Caco-2 (cell line): Measurements from ENCODE around the gene DHCR24. TPM values are rescaled to one million over a fixed set of nuclear protein-coding genes. Genes with fewer than 3 reads are reported as not detected.

Source experiments
- BruUV-seq: library from RNA; stranded (reverse); fragments of 400-500 nt; replicated peaks from 2 replicates; lab custom pipeline; 2021; lab: Mats Ljungman, UMichigan
- CTCF ChIA-PET: fragments of 300-600 bp; sonication (Branson Sonifier 250); formaldehyde crosslinking; loops from one replicate; lab custom pipeline; 2022; ENCODE audit warnings: antibody characterized with exemption; lab: Charles Lee
- POLR2A ChIA-PET: fragments of 300-600 bp; sonication (Branson Sonifier 250); formaldehyde crosslinking; loops from one replicate; lab custom pipeline; 2022; ENCODE audit warnings: antibody characterized with exemption; lab: Charles Lee
- DNase-seq, 2 experiments: peaks; one replicate each; pipeline versions ENCODE4 v3.0.0 to v3.0.0-alpha.2; 2020 to 2022
- H3K27me3 ChIP-seq: replicated peaks from 2 replicates; pipeline ENCODE4 v1.6.0; 2011; ENCODE audit warnings: low read length; ENCODE audit not compliant: control insufficient read depth, insufficient read depth
- H3K36me3 ChIP-seq: 2 replicates; pipeline ENCODE4 v1.5.1; 2011; ENCODE audit warnings: low read length; ENCODE audit not compliant: control insufficient read depth, insufficient read depth
- H3K4me1 ChIP-seq: fragments of 250-450 bp; sonication (Bioruptor Pico); 2 replicates; pipeline ENCODE4 v1.5.1; 2020; ENCODE audit warnings: mild to moderate bottlenecking
- H3K4me3 ChIP-seq: 2 replicates; pipeline ENCODE4 v1.5.1; 2011; ENCODE audit warnings: low read depth, mild to moderate bottlenecking, control low read depth, low read length
- H3K9me3 ChIP-seq: fragments of 250-450 bp; sonication (Bioruptor Pico); 2 replicates; pipeline ENCODE4 v1.5.1; 2020; ENCODE audit warnings: mild to moderate bottlenecking, moderate library complexity
- H3K27ac Mint-ChIP-seq: one replicate; pipeline ENCODE4 v1.8.0; 2022; ENCODE audit warnings: mixed read lengths; ENCODE audit not compliant: unreplicated experiment
- H3K27me3 Mint-ChIP-seq: one replicate; pipeline ENCODE4 v1.8.0; 2022; ENCODE audit warnings: mixed read lengths; ENCODE audit not compliant: insufficient read depth, unreplicated experiment
- H3K36me3 Mint-ChIP-seq: one replicate; pipeline ENCODE4 v1.8.0; 2022; ENCODE audit warnings: mild to moderate bottlenecking, mixed read lengths; ENCODE audit not compliant: insufficient read depth, unreplicated experiment
- H3K4me1 Mint-ChIP-seq: one replicate; pipeline ENCODE4 v1.8.0; 2022; ENCODE audit warnings: low read depth, mixed read lengths; ENCODE audit not compliant: unreplicated experiment
- H3K4me3 Mint-ChIP-seq: one replicate; pipeline ENCODE4 v1.8.0; 2022; ENCODE audit warnings: mild to moderate bottlenecking, moderate library complexity, mixed read lengths; ENCODE audit not compliant: unreplicated experiment
- H3K9me3 Mint-ChIP-seq: one replicate; pipeline ENCODE4 v1.8.0; 2022; ENCODE audit warnings: mixed read lengths; ENCODE audit not compliant: unreplicated experiment
- intact Hi-C: fragments of 100-400 bp; cut with micrococcal nuclease; formaldehyde crosslinking; loops from one replicate; pipeline ENCODE4 v1.10.0; 2022; ENCODE audit not compliant: unreplicated experiment
- total RNA-seq: library from RNA; stranded (reverse); gene quantifications from 2 replicates; pipeline ENCODE4 v1.2.3, GENCODE V29; 2022
- TF ChIP-seq, protein P1 (sequence below), 2 experiments: fragments of 200-600 bp in 1 of 2; IDR thresholded peaks; 1 replicate in 1 of 2; 2 replicates in 1 of 2; pipeline versions ENCODE4 v1.5.1 to v1.8.0; 2011 to 2022; ENCODE audit warnings: antibody characterized with exemption in 1 of 2, control low read depth in 1 of 2, inconsistent platforms in 1 of 2, low read depth in 1 of 2, low read length in 1 of 2, mild to moderate bottlenecking in 1 of 2, moderate library complexity in 1 of 2; ENCODE audit not compliant: insufficient read depth in 1 of 2, severe bottlenecking in 1 of 2, unreplicated experiment in 1 of 2

Gene DHCR24
- total RNA-seq, 1 experiment from 2014 or later: 522 TPM

DNA sequence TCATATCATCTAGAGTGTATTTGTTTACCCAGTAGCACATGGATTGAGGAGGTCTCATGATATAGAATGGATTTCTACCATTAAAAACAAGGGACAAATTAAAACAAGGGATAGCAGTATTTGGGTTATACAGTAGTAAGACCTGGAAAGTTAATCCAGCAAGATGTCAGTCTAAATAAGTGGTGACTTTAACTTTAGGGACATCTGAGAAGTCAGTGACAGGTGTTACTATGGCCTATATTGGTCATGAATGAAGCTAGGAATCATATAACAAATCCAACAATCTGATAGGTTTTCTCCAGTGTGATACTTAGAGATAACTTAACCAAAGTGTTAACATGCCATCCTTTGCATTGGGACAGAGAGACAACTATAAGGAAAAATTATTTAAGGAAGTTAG, 42.7 kb upstream of the DHCR24 start:
- Mint-ChIP-seq H3K27me3 (no peaks in the 10 kb centered on the region), H3K9me3 (peaks cover 8% of the 10 kb centered on the region), H3K4me3 (no peak overlapping the region), H3K27ac (no peak overlapping the region), H3K36me3 (no peaks in the 10 kb centered on the region), H3K4me1 (peaks cover 5% of the 10 kb centered on the region)
- Histone ChIP-seq H3K4me3 (no peak overlapping the region), H3K4me1 (peaks cover 9% of the 10 kb centered on the region), H3K27me3 (no peaks in the 10 kb centered on the region), H3K36me3 (no peaks in the 10 kb centered on the region), H3K9me3 (peaks cover 12% of the 10 kb centered on the region)
- POLR2A ChIA-PET: no interaction called here
- no peak for DNase-seq
- TF ChIP-seq, protein P1, sequence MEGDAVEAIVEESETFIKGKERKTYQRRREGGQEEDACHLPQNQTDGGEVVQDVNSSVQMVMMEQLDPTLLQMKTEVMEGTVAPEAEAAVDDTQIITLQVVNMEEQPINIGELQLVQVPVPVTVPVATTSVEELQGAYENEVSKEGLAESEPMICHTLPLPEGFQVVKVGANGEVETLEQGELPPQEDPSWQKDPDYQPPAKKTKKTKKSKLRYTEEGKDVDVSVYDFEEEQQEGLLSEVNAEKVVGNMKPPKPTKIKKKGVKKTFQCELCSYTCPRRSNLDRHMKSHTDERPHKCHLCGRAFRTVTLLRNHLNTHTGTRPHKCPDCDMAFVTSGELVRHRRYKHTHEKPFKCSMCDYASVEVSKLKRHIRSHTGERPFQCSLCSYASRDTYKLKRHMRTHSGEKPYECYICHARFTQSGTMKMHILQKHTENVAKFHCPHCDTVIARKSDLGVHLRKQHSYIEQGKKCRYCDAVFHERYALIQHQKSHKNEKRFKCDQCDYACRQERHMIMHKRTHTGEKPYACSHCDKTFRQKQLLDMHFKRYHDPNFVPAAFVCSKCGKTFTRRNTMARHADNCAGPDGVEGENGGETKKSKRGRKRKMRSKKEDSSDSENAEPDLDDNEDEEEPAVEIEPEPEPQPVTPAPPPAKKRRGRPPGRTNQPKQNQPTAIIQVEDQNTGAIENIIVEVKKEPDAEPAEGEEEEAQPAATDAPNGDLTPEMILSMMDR (IDR thresholded peaks at IDR 0.05; ENCODE audit: insufficient read depth in 1 of 2, low read depth in 1 of 2, low read length in 1 of 2, severe bottlenecking in 1 of 2, unreplicated experiment in 1 of 2): no peak
- CTCF ChIA-PET: no interaction called here
- intact Hi-C loops: no loop called here
- no TSS peak for BruUV-seq

DNA sequence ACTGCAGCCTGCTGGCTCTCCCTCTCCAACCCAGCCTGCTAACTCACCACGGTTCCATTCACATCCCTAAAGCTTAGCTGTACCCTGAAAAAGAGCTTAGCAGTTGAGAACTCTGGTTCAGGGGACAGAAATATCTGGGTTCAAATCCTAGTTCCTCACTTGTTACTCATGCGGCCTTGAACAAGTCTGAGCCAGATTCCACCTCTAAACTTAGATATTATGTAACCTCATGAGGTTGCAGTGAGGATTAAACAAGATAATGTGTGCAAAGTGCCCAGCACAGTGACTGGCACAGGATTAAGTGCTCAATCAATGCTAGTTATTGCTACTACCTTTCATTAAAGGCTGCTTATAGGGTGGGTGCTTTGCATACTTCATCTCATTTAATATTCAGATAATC, 41.3 kb upstream of the DHCR24 start:
- Mint-ChIP-seq H3K4me1 (no peaks in the 10 kb centered on the region), H3K27me3 (no peaks in the 10 kb centered on the region), H3K36me3 (no peaks in the 10 kb centered on the region), H3K27ac (no peak overlapping the region), H3K4me3 (no peak overlapping the region), H3K9me3 (peaks cover 8% of the 10 kb centered on the region)
- DNase-seq: no peak
- TF ChIP-seq, protein P1 (IDR thresholded peaks at IDR 0.05; ENCODE audit: insufficient read depth in 1 of 2, low read depth in 1 of 2, low read length in 1 of 2, severe bottlenecking in 1 of 2, unreplicated experiment in 1 of 2): no peak
- H3K27me3 ChIP-seq: no peaks in the 10 kb centered on the region
- no peaks in the 10 kb centered on the region for H3K9me3 ChIP-seq
- H3K36me3 ChIP-seq: no peaks in the 10 kb centered on the region
- H3K4me1 ChIP-seq: no peaks in the 10 kb centered on the region
- ChIA-PET POLR2A (no interaction called here), CTCF (no interaction called here)
- BruUV-seq: no TSS peak
- H3K4me3 ChIP-seq: no peak overlapping the region
- intact Hi-C loops: no loop called here

DNA sequence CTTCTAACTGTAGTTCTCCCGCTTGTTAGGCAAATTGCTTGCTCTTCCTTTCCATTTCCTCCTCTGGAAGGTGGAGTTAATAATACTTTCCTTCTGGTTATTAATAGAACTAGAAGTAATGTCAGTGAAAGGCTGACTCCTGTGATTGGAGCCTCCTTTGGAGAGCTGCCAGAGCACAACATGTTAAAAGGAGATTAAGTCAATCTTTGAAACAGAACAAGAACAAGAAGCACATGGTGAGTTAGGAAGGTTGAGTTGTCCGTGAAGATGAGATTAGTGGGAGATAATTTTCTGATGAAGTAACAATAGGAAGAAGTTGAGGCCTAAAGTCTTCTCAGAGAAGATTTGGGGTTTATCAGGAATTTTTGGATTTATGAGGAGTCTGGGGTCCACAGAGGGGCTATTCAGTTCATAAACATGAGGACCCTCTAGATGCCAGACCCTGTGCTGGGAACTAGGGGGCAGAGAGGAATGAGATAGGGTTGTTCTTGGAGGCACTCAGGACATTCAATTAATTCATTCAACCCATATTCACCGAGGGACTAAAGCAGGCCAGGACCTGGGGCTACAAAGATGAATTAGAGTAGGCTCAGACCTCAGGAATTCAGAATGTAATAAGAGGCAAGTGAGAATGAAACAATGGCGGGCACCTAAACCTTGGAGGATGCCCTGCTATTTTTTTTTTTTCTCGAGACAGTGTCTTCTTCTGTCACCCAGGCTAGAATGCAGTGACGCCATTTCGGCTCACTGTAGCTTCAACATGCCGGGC, 40.7 kb upstream of the DHCR24 start:
- no peaks in the 10 kb centered on the region for H3K4me1 ChIP-seq
- Mint-ChIP-seq H3K4me1 (no peaks in the 10 kb centered on the region), H3K4me3 (no peak overlapping the region), H3K27me3 (no peaks in the 10 kb centered on the region), H3K27ac (no peak overlapping the region), H3K36me3 (no peaks in the 10 kb centered on the region), H3K9me3 (peaks cover 8% of the 10 kb centered on the region)
- DNase-seq: no peak
- H3K9me3 ChIP-seq: no peaks in the 10 kb centered on the region
- no peak overlapping the region for H3K4me3 ChIP-seq
- TF ChIP-seq, protein P1 (IDR thresholded peaks at IDR 0.05; ENCODE audit: insufficient read depth in 1 of 2, low read depth in 1 of 2, low read length in 1 of 2, severe bottlenecking in 1 of 2, unreplicated experiment in 1 of 2): no peak
- no peaks in the 10 kb centered on the region for H3K27me3 ChIP-seq
- intact Hi-C loops: no loop called here
- POLR2A ChIA-PET: no interaction called here
- CTCF ChIA-PET: no interaction called here
- H3K36me3 ChIP-seq: no peaks in the 10 kb centered on the region
- no TSS peak for BruUV-seq
